Smooth muscle cell (in vitro differentiated cells): Measurements from ENCODE around the gene POLR3H. TPM values are rescaled to one million over a fixed set of nuclear protein-coding genes. Genes with fewer than 3 reads are reported as not detected.

Source experiments
- DNase-seq: peaks from one replicate; lab custom pipeline; 2025; ENCODE audit not compliant: unreplicated experiment; lab: John Stamatoyannopoulos, UW
- H2AFZ ChIP-seq: fragments of 200-600 bp; sonication (generic); 2 replicates; pipeline ENCODE4 v1.6.0; 2016; ENCODE audit warnings: antibody characterized with exemption, low read depth, mild to moderate bottlenecking
- H3F3A ChIP-seq: fragments of 200-600 bp; sonication (generic); 2 replicates; pipeline ENCODE4 v1.6.0; 2017; ENCODE audit warnings: antibody characterized with exemption, low read depth
- H3K27ac ChIP-seq: fragments of 200-600 bp; sonication (generic); 2 replicates; pipeline ENCODE4 v1.5.1; 2016; ENCODE audit warnings: low read depth, mild to moderate bottlenecking
- H3K27me3 ChIP-seq: fragments of 200-600 bp; sonication (generic); 2 replicates; pipeline ENCODE4 v1.6.1; 2016; ENCODE audit warnings: low read depth, mild to moderate bottlenecking
- H3K36me3 ChIP-seq: fragments of 200-600 bp; sonication (generic); 2 replicates; pipeline ENCODE4 v1.5.1; 2016; ENCODE audit warnings: low read depth
- H3K4me1 ChIP-seq: fragments of 200-600 bp; sonication (generic); 2 replicates; pipeline ENCODE4 v1.5.1; 2016; ENCODE audit warnings: low read depth
- H3K4me2 ChIP-seq: fragments of 200-600 bp; sonication (generic); 2 replicates; pipeline ENCODE4 v1.6.0; 2016; ENCODE audit warnings: mild to moderate bottlenecking
- H3K4me3 ChIP-seq: fragments of 200-600 bp; sonication (generic); 2 replicates; pipeline ENCODE4 v1.5.1; 2016; ENCODE audit warnings: mild to moderate bottlenecking
- H3K79me2 ChIP-seq: fragments of 200-600 bp; sonication (generic); 2 replicates; pipeline ENCODE4 v1.6.0; 2016; ENCODE audit warnings: low read depth, mild to moderate bottlenecking
- H3K9ac ChIP-seq: fragments of 200-600 bp; sonication (generic); 2 replicates; pipeline ENCODE4 v1.6.0; 2016; ENCODE audit warnings: low read depth
- H3K9me3 ChIP-seq: fragments of 200-600 bp; sonication (generic); replicated peaks from 2 replicates; pipeline ENCODE4 v1.5.1; 2016; ENCODE audit warnings: low read depth
- H4K20me1 ChIP-seq: fragments of 200-600 bp; sonication (generic); 2 replicates; pipeline ENCODE4 v1.6.0; 2016; ENCODE audit warnings: low read depth
- WGBS: methylation state at CpG from one replicate; pipeline ENCODE4 v1.1.7; 2016; ENCODE audit warnings: low lambda C conversion rate; 5-methylcytosine and 5-hydroxymethylcytosine counted together
- polyA plus RNA-seq: library from polyadenylated mRNA; unstranded; fragments of >200 nt; fragmentation: Nextera tagmentation; extraction: Ambion mirVana; gene quantifications from 2 replicates; pipeline ENCODE4 v1.2.1, GENCODE V29; 2016
- total RNA-seq: library from RNA; depleted of rRNA; stranded (reverse); fragments of >200 nt; gene quantifications from 2 replicates; pipeline ENCODE4 v1.2.3, GENCODE V29; 2014
- TF ChIP-seq, protein P1 (sequence below): fragments of 200-600 bp; sonication (generic); IDR thresholded peaks from 2 replicates; pipeline ENCODE4 v1.5.1; 2017; ENCODE audit warnings: borderline replicate concordance, mild to moderate bottlenecking, antibody characterized with exemption; ENCODE audit not compliant: insufficient read depth, poor library complexity, severe bottlenecking

The POLR3H gene
- total and polyA plus RNA-seq, 2 experiments from 2014 or later, result 12.1 to 20.3 TPM

DNA sequence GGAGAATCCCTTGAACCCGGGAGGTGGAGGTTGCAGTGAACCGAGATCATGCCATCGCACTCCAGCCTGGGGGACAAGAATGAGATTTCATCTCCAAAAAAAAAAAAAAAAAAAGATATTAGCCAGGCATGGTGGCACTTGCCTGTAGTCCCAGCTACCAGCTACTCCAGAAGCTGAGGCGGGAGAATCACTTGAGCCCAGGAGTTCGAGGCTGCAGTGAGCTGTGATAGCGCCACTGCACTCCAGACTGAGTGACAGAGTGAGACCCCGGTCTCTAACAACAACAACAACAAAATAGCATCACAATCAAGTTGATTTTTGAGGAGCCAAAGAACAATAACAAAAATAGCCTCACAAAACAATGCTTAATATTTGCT lies 43.1 kb upstream of the POLR3H start:
- Histone ChIP-seq H3K9ac (no peak overlapping the region), H3K9me3 (no peaks in the 10 kb centered on the region), H3K4me1 (peaks cover 8% of the 10 kb centered on the region), H3K27me3 (no peaks in the 10 kb centered on the region), H3K79me2 (peaks cover 26% of the 10 kb centered on the region), H2AFZ (no peak overlapping the region), H3K4me2 (no peak overlapping the region), H3K36me3 (no peaks in the 10 kb centered on the region), H3K4me3 (no peak overlapping the region), H3F3A (no peaks in the 10 kb centered on the region), H3K27ac (no peak overlapping the region), H4K20me1 (peaks cover 9% of the 10 kb centered on the region)
- DNase-seq, result no peak
- TF ChIP-seq, protein P1, sequence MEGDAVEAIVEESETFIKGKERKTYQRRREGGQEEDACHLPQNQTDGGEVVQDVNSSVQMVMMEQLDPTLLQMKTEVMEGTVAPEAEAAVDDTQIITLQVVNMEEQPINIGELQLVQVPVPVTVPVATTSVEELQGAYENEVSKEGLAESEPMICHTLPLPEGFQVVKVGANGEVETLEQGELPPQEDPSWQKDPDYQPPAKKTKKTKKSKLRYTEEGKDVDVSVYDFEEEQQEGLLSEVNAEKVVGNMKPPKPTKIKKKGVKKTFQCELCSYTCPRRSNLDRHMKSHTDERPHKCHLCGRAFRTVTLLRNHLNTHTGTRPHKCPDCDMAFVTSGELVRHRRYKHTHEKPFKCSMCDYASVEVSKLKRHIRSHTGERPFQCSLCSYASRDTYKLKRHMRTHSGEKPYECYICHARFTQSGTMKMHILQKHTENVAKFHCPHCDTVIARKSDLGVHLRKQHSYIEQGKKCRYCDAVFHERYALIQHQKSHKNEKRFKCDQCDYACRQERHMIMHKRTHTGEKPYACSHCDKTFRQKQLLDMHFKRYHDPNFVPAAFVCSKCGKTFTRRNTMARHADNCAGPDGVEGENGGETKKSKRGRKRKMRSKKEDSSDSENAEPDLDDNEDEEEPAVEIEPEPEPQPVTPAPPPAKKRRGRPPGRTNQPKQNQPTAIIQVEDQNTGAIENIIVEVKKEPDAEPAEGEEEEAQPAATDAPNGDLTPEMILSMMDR, result no peak
- WGBS, result 96% methylated on average over 7 of the region's 7 CpGs

DNA sequence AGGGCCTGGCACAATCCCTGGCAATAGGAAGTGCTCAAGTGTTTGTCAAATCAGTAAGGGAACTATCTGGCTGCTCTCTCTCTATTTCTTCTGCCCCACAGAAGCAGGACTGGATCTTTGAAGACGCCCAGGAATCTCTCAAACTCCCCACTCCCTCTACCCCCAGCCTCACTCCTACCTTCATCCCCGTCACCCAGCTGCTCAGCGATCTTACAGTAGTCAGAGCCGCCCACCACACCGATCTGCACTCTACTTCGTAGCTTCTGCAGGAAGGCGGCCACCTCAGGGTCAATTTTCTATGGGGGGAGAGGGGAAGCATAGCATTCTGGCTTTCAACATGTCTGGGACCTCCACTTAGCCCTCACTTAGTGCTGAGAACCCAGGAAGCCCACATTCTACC lies 41.6 kb upstream of the POLR3H start:
- 96% methylated on average over 7 of the region's 7 CpGs for WGBS
- H3K9me3 ChIP-seq, result no peaks in the 10 kb centered on the region

DNA sequence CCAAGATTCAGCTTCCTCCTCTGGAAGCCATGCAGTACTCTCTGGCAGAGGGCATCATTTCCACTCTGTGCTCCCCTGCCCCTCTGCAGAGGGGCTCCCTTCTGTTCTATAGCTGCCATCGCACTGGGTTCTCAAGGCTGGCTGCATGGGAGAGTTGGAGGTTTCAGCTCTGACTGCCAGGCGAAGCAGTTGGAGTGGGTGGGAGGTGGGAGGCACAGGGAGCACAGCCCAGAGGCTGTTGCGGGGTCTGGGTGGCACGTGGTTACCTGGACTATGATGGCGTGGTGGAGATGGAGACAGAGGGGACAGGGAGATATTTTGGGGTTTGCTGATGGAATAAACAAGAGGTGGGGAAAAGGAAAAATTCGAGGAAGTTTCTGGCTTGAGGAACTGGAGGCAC lies 40.6 kb upstream of the POLR3H start:
- no peaks in the 10 kb centered on the region for H3K9me3 ChIP-seq
- no peak for DNase-seq
- H3K27me3 ChIP-seq, result no peaks in the 10 kb centered on the region
- TF ChIP-seq, protein P1, result no peak
- H3K27ac ChIP-seq, result no peak overlapping the region
- H3F3A ChIP-seq, result no peaks in the 10 kb centered on the region
- H3K36me3 ChIP-seq, result no peaks in the 10 kb centered on the region
- H3K4me2 ChIP-seq, result no peak overlapping the region
- no peak overlapping the region for H3K4me3 ChIP-seq
- peaks cover 26% of the 10 kb centered on the region for H3K79me2 ChIP-seq
- peaks cover 9% of the 10 kb centered on the region for H4K20me1 ChIP-seq
- H3K9ac ChIP-seq, result no peak overlapping the region
- no peak overlapping the region for H2AFZ ChIP-seq
- WGBS, result 94% methylated on average over 6 of the region's 6 CpGs
- peaks cover 8% of the 10 kb centered on the region for H3K4me1 ChIP-seq

More for the DNA sequence above, 41.6 kb upstream of the POLR3H start:
- Histone ChIP-seq H3K36me3 (no peaks in the 10 kb centered on the region), H2AFZ (no peak overlapping the region), H3K9ac (no peak overlapping the region), H3K4me1 (peaks cover 8% of the 10 kb centered on the region), H3K79me2 (peaks cover 26% of the 10 kb centered on the region), H3K4me3 (no peak overlapping the region), H3K4me2 (no peak overlapping the region), H3K27me3 (no peaks in the 10 kb centered on the region), H3K27ac (no peak overlapping the region), H3F3A (no peaks in the 10 kb centered on the region), H4K20me1 (peaks cover 9% of the 10 kb centered on the region)
- no peak for DNase-seq
- TF ChIP-seq, protein P1, result no peak

DNA sequence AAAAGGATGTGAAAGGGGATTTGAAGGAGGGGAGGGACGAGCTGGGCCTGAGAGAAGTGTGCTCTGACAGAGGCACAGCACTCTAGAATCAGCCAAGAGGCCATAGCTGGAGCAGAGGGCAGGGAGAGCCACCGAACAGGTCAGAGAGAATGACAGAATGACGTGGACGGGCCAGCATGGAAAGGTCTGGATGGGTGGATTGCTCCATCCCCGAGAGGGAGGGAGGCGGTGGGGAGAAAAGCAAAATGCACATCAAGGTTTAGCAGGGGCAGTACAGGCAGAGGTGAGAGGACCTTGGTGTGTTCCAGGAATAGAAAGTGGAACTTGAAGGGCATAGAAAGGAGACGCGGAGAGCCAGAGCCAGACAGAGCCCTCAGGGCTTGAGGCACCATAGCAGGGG lies 38.4 kb upstream of the POLR3H start:
- Histone ChIP-seq H3K27ac (no peak overlapping the region), H3K4me3 (no peak overlapping the region), H3K79me2 (peaks cover 8% of the 10 kb centered on the region), H3K4me1 (no peaks in the 10 kb centered on the region), H3K4me2 (no peak overlapping the region), H3K9ac (no peak overlapping the region), H3K36me3 (no peaks in the 10 kb centered on the region), H3F3A (no peaks in the 10 kb centered on the region), H4K20me1 (peaks cover 9% of the 10 kb centered on the region), H3K9me3 (no peaks in the 10 kb centered on the region), H2AFZ (no peak overlapping the region), H3K27me3 (no peaks in the 10 kb centered on the region)
- no peak for DNase-seq
- WGBS, result 85% methylated on average over 8 of the region's 8 CpGs
- TF ChIP-seq, protein P1, result no peak
